GM19455 (cell line): Measurements from ENCODE around the gene PDE6A.
"Not testable (repeated sequence)": the region's sequence is repeated elsewhere in the genome, so short reads cannot be mapped to it uniquely, and the experiment has no call there.

Experiments used
- ATAC-seq: cut with Tn5 transposase; IDR thresholded peaks from one replicate; pipeline ENCODE4 v1.9.1; 2021; ENCODE audit not compliant: unreplicated experiment

The PDE6A gene

GRCh38 chr5:149869411-149869821 is 75.2 kb downstream of the PDE6A start:
- no peak for ATAC-seq

GRCh38 chr5:149865746-149866145 is 78.8 kb downstream of the PDE6A start:
- ATAC-seq: no peak

- no peak for ATAC-seq
Measured at GRCh38 chr5:149863830-149864229, 80.8 kb downstream of the PDE6A start.

GRCh38 chr5:149863176-149863575 is 81.4 kb downstream of the PDE6A start:
- no peak for ATAC-seq

GRCh38 chr5:149860801-149861322 is 83.7 kb downstream of the PDE6A start:
- ATAC-seq: peak; percentile 76

GRCh38 chr5:149859746-149860145 is 84.8 kb downstream of the PDE6A start:
- no peak for ATAC-seq

GRCh38 chr5:149858481-149858880 is 86.1 kb downstream of the PDE6A start:
- ATAC-seq: not testable (repeated sequence)

- no peak for ATAC-seq
Measured at GRCh38 chr5:149857499-149857898, 87.1 kb downstream of the PDE6A start.

GRCh38 chr5:149855366-149855765 is 89.2 kb downstream of the PDE6A start:
- ATAC-seq: no peak

GRCh38 chr5:149854866-149855265 is 89.7 kb downstream of the PDE6A start:
- ATAC-seq: no peak

- no peak for ATAC-seq
Measured at GRCh38 chr5:149853701-149854100, 90.9 kb downstream of the PDE6A start.

GRCh38 chr5:149853331-149853648 is 91.3 kb downstream of the PDE6A start:
- ATAC-seq: no peak

- ATAC-seq: no peak
Measured at GRCh38 chr5:149852641-149853330, 91.8 kb downstream of the PDE6A start.

GRCh38 chr5:149851211-149851610 is 93.4 kb downstream of the PDE6A start:
- no peak for ATAC-seq

GRCh38 chr5:149849966-149850910 is 94.4 kb downstream of the PDE6A start:
- no peak for ATAC-seq

- ATAC-seq: no peak
Measured at GRCh38 chr5:149849280-149849965, 95.2 kb downstream of the PDE6A start.

GRCh38 chr5:149847611-149848010 is 97.0 kb downstream of the PDE6A start:
- no peak for ATAC-seq

GRCh38 chr5:149846021-149846420 is 98.6 kb downstream of the PDE6A start:
- no peak for ATAC-seq

GRCh38 chr5:149845601-149846000 is 99.0 kb downstream of the PDE6A start:
- ATAC-seq: no peak

GRCh38 chr5:149841851-149842793 is 102.5 kb downstream of the PDE6A start:
- ATAC-seq: no peak
